Panc1 (cell line): ENCODE data around the gene TRAPPC13. TPM values are rescaled to one million over a fixed set of nuclear protein-coding genes. Genes with fewer than 3 reads are reported as not detected.

ENCODE experiments used
- ATAC-seq: fragments of 200-7000 bp; cut with Tn5 transposase; 2 replicates; pipeline ENCODE4 v1.9.1; 2020; ENCODE audit warnings: mild to moderate bottlenecking, moderate library complexity
- BruUV-seq: library from RNA; stranded (reverse); fragments of 400-500 nt; replicated peaks from 2 replicates; lab custom pipeline; 2021; lab: Mats Ljungman, UMichigan
- CTCF ChIA-PET: fragments of 300-600 bp; sonication (Branson Sonifier 250); formaldehyde crosslinking; loops from one replicate; lab custom pipeline; 2022; ENCODE audit warnings: antibody characterized with exemption; lab: Charles Lee
- POLR2A ChIA-PET: fragments of 300-600 bp; sonication (Branson Sonifier 250); formaldehyde crosslinking; loops from one replicate; lab custom pipeline; 2022; ENCODE audit warnings: antibody characterized with exemption; lab: Charles Lee
- DNase-seq: peaks from one replicate; pipeline ENCODE4 v3.0.0-alpha.2; 2010; ENCODE audit warnings: low read depth, low spot score
- H3K27ac ChIP-seq: 2 replicates; pipeline ENCODE4 v1.5.1; 2011; ENCODE audit warnings: mild to moderate bottlenecking, low read length, inconsistent platforms
- H3K27me3 ChIP-seq: fragments of 200-500 bp; sonication (Bioruptor generic); 2 replicates; pipeline ENCODE4 v1.6.0; 2014; ENCODE audit warnings: low read length, inconsistent platforms; ENCODE audit not compliant: control insufficient read depth, insufficient read depth
- H3K36me3 ChIP-seq: fragments of 200-500 bp; sonication (Bioruptor generic); 2 replicates; pipeline ENCODE4 v1.5.1; 2014; ENCODE audit warnings: inconsistent platforms, mild to moderate bottlenecking, low read length, moderate library complexity; ENCODE audit not compliant: control insufficient read depth, insufficient read depth
- H3K4me1 ChIP-seq: 2 replicates; pipeline ENCODE4 v1.5.1; 2011; ENCODE audit warnings: inconsistent platforms, mild to moderate bottlenecking, low read length, moderate library complexity; ENCODE audit not compliant: control insufficient read depth, insufficient read depth
- H3K4me3 ChIP-seq, 2 experiments: 2 replicates each; pipeline ENCODE4 v1.5.1; 2011 to 2012; ENCODE audit warnings: low read depth in 2 of 2, low read length in 2 of 2, mild to moderate bottlenecking in 2 of 2, inconsistent platforms in 1 of 2, moderate library complexity in 1 of 2
- H3K9me3 ChIP-seq: fragments of 200-500 bp; sonication (Bioruptor generic); 2 replicates; pipeline ENCODE4 v1.5.1; 2014; ENCODE audit warnings: low read depth, mild to moderate bottlenecking, inconsistent platforms, low read length, moderate library complexity; ENCODE audit not compliant: control insufficient read depth, insufficient read depth
- POLR2AphosphoS5 ChIP-seq: IDR thresholded peaks from 2 replicates; pipeline ENCODE4 v1.6.1; 2012; ENCODE audit warnings: mild to moderate bottlenecking, low read depth, low read length, moderate library complexity
- SIN3A ChIP-seq: IDR thresholded peaks from 2 replicates; pipeline ENCODE4 v1.6.1; 2012; ENCODE audit warnings: low read depth, mild to moderate bottlenecking, low read length, moderate library complexity, borderline replicate concordance; ENCODE audit not compliant: insufficient read depth
- TCF7L2 ChIP-seq: IDR thresholded peaks from 2 replicates; pipeline ENCODE4 v1.6.1; 2011; ENCODE audit warnings: mild to moderate bottlenecking, low read depth, low read length, inconsistent platforms
- in situ Hi-C: cut with HindIII; loops from 2 replicates; pipeline ENCODE4 v1.10.0; 2016; ENCODE audit warnings: low sequenced_read_pairs, low pct_unique_long_range_greater_than_20kb
- intact Hi-C: fragments of 100-400 bp; cut with micrococcal nuclease; formaldehyde crosslinking; loops from one replicate; pipeline ENCODE4 v1.10.0; 2022; ENCODE audit not compliant: unreplicated experiment
- total RNA-seq: library from RNA; stranded (reverse); gene quantifications from one replicate; pipeline ENCODE4 v1.2.1, GENCODE V29; 2021; ENCODE audit not compliant: unreplicated experiment
- TF ChIP-seq, protein P1 (sequence below): fragments of 450-650 bp; IDR thresholded peaks from 2 replicates; pipeline ENCODE4 v1.5.1; 2017; ENCODE audit warnings: mild to moderate bottlenecking
- TF ChIP-seq, protein P2 (sequence below), 2 experiments: IDR thresholded peaks; 2 replicates each; pipeline ENCODE4 v1.6.1; 2011 to 2012; ENCODE audit warnings: low read depth in 2 of 2, control low read depth in 1 of 2, low read length in 1 of 2, mild to moderate bottlenecking in 1 of 2, moderate library complexity in 1 of 2; ENCODE audit not compliant: insufficient read depth in 1 of 2

TRAPPC13 gene
- total RNA-seq, 1 experiment from 2014 or later, result 17.3 TPM

DNA sequence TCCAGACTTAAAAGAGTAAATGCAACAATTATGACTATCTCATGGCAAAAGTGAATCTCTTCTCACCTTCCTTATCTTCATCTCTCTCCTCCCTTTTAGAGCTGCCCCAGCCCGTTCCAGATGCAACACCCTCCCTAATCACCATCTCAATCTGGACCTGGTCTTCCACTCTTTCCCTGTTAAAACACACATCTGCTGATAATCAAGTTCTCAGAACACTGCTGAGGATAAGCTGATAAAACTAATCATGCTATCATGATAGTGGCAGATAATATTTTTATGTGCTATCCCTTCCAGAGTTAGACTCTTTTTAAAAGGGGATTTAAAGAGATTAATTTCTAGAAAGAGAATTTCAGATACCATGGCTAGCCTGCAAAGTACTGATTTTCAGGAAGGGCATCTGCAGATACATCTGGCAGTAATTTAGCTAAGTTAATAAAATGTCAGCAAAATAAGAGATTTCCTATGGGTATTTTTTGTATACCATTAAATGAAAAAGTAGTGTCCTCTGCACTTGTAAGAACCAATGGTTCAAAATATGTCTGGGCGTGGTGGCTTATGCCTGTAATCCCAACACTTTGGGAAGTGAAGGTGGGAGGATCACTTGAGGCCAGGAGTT is 79.9 kb downstream of the TRAPPC13 start:
- H3K9me3 ChIP-seq, result no peaks in the 10 kb centered on the region
- CTCF ChIA-PET, result no interaction called here

DNA sequence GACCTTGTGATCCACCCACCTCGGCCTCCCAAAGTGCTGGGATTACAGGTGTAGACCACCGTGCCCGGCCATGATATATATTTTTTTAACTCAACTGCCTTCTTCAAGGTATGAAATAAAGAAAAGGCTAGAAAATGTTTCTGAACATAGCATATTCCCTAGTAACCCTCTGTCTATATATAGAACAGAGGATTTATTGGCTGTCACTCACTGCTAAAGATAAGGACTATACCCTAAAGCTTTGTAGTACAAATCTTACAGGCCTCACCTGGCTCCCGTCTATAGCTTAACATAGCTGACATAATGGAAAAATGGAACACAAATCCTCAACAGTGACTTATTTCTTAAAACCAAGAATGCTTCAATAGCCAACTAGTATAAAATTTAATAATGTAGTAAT is 82.8 kb downstream of the TRAPPC13 start:
- in situ Hi-C loops, result no loop called here
- ChIA-PET CTCF (no interaction called here), POLR2A (no interaction called here)
- TF ChIP-seq TCF7L2 (no peak), POLR2AphosphoS5 (no peak), SIN3A (no peak)
- TF ChIP-seq, protein P1, sequence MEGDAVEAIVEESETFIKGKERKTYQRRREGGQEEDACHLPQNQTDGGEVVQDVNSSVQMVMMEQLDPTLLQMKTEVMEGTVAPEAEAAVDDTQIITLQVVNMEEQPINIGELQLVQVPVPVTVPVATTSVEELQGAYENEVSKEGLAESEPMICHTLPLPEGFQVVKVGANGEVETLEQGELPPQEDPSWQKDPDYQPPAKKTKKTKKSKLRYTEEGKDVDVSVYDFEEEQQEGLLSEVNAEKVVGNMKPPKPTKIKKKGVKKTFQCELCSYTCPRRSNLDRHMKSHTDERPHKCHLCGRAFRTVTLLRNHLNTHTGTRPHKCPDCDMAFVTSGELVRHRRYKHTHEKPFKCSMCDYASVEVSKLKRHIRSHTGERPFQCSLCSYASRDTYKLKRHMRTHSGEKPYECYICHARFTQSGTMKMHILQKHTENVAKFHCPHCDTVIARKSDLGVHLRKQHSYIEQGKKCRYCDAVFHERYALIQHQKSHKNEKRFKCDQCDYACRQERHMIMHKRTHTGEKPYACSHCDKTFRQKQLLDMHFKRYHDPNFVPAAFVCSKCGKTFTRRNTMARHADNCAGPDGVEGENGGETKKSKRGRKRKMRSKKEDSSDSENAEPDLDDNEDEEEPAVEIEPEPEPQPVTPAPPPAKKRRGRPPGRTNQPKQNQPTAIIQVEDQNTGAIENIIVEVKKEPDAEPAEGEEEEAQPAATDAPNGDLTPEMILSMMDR, result no peak
- TF ChIP-seq, protein P2, sequence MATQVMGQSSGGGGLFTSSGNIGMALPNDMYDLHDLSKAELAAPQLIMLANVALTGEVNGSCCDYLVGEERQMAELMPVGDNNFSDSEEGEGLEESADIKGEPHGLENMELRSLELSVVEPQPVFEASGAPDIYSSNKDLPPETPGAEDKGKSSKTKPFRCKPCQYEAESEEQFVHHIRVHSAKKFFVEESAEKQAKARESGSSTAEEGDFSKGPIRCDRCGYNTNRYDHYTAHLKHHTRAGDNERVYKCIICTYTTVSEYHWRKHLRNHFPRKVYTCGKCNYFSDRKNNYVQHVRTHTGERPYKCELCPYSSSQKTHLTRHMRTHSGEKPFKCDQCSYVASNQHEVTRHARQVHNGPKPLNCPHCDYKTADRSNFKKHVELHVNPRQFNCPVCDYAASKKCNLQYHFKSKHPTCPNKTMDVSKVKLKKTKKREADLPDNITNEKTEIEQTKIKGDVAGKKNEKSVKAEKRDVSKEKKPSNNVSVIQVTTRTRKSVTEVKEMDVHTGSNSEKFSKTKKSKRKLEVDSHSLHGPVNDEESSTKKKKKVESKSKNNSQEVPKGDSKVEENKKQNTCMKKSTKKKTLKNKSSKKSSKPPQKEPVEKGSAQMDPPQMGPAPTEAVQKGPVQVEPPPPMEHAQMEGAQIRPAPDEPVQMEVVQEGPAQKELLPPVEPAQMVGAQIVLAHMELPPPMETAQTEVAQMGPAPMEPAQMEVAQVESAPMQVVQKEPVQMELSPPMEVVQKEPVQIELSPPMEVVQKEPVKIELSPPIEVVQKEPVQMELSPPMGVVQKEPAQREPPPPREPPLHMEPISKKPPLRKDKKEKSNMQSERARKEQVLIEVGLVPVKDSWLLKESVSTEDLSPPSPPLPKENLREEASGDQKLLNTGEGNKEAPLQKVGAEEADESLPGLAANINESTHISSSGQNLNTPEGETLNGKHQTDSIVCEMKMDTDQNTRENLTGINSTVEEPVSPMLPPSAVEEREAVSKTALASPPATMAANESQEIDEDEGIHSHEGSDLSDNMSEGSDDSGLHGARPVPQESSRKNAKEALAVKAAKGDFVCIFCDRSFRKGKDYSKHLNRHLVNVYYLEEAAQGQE (IDR thresholded peaks at IDR 0.05; ENCODE audit: insufficient read depth in 1 of 2, low read depth in 2 of 2, low read length in 1 of 2), result no peak
- no peak for DNase-seq
- H3K36me3 ChIP-seq, result no peaks in the 10 kb centered on the region
- no peak overlapping the region for H3K4me3 ChIP-seq
- intact Hi-C loops, result no loop called here
- no peaks in the 10 kb centered on the region for H3K9me3 ChIP-seq
- no peaks in the 10 kb centered on the region for H3K27me3 ChIP-seq
- no peak for ATAC-seq
- no peak overlapping the region for H3K27ac ChIP-seq
- BruUV-seq, result no TSS peak
- no peaks in the 10 kb centered on the region for H3K4me1 ChIP-seq

More for the DNA sequence above, 79.9 kb downstream of the TRAPPC13 start:
- intact Hi-C loops (no loop called here), in situ Hi-C loops (no loop called here)
- H3K4me3 ChIP-seq, result no peak overlapping the region
- BruUV-seq, result no TSS peak
- DNase-seq (no peak), ATAC-seq (no peak)
- H3K27ac ChIP-seq, result no peak overlapping the region
- TF ChIP-seq, protein P2 (IDR thresholded peaks at IDR 0.05; ENCODE audit: insufficient read depth in 1 of 2, low read depth in 2 of 2, low read length in 1 of 2), result no peak
- no peak for TF ChIP-seq SIN3A
- TF ChIP-seq TCF7L2, result no peak
- no peak for TF ChIP-seq POLR2AphosphoS5
- TF ChIP-seq, protein P1, result no peak
- H3K36me3 ChIP-seq, result no peaks in the 10 kb centered on the region
- H3K4me1 ChIP-seq, result no peaks in the 10 kb centered on the region
- POLR2A ChIA-PET, result interaction anchor here (0.5 to 0.6 kb wide), 2 partner anchors 44 to 63 kb away, joined by 3 to 5 read pairs; no protein-coding TSS in a partner anchor
- H3K27me3 ChIP-seq, result no peaks in the 10 kb centered on the region
